AG04450 (cell line): ENCODE results near the gene CDH4. TPM values are rescaled to one million over a fixed set of nuclear protein-coding genes. Genes with fewer than 3 reads are reported as not detected.

Source experiments
- CTCF ChIA-PET: fragments of 300-600, 350-600 bp; formaldehyde crosslinking; extraction: SDS; loops from one replicate; lab custom pipeline; 2022; ENCODE audit warnings: antibody characterized with exemption, inconsistent platforms; lab: Charles Lee
- POLR2A ChIA-PET: fragments of 350-600 bp; formaldehyde crosslinking; extraction: SDS; loops from one replicate; lab custom pipeline; 2021; ENCODE audit warnings: antibody characterized with exemption, inconsistent platforms; lab: Yijun Ruan, JAX
- DNase-seq: peaks from one replicate; pipeline ENCODE4 v3.0.0-alpha.2; 2011; ENCODE audit warnings: low read depth, low spot score
- H3K27ac ChIP-seq: one replicate; pipeline ENCODE4 v1.5.1; 2012; ENCODE audit warnings: low read depth, low read length, control low read depth
- H3K27me3 ChIP-seq: one replicate; pipeline ENCODE4 v1.6.0; 2012; ENCODE audit warnings: low read length; ENCODE audit not compliant: control insufficient read depth, insufficient read depth
- H3K4me3 ChIP-seq: 2 replicates; pipeline ENCODE4 v1.5.1; 2011; ENCODE audit warnings: mild to moderate bottlenecking, low read depth, low read length, control low read depth
- H3K9me3 ChIP-seq: 2 replicates; pipeline ENCODE4 v1.5.1; 2012; ENCODE audit warnings: low read length; ENCODE audit not compliant: control insufficient read depth, insufficient read depth
- CTCF ChIP-seq: IDR thresholded peaks from 2 replicates; pipeline ENCODE4 v1.5.1; 2011; ENCODE audit warnings: low read depth, low read length, control low read depth, inconsistent platforms
- polyA plus RNA-seq: library from polyadenylated mRNA; depleted of rRNA; stranded (reverse); fragments of >200 nt; gene quantifications from 2 replicates; pipeline ENCODE4 v1.2.3, GENCODE V29; 2011

The CDH4 gene
- polyA plus RNA-seq, 1 experiment = 1.6 TPM

- Histone ChIP-seq H3K27me3 (peaks cover 10% of the 10 kb centered on the region), H3K4me3 (no peak overlapping the region), H3K27ac (no peak overlapping the region), H3K9me3 (no peaks in the 10 kb centered on the region)
- no peak for DNase-seq
- no peak for TF ChIP-seq CTCF
- ChIA-PET CTCF (interaction anchor here (0.9 to 7.6 kb wide), 3 partner anchors 27 to 1044 kb away, joined by 3 to 63 read pairs (median 3); no protein-coding TSS in a partner anchor), POLR2A (interaction anchor here (0.6 kb wide), 1 partner anchor 19 kb away, joined by 3 read pairs; no protein-coding TSS in a partner anchor)
Observed at GRCh38 chr20:61254881-61255626, 3.0 kb downstream of the CDH4 start.

GRCh38 chr20:61256365-61256764 is 4.3 kb downstream of the CDH4 start:
- H3K27ac ChIP-seq = no peak overlapping the region
- POLR2A ChIA-PET = no interaction called here
- no peak for TF ChIP-seq CTCF
- CTCF ChIA-PET = interaction anchor here (0.7 kb wide), 1 partner anchor 630 kb away, joined by 3 read pairs; no protein-coding TSS in a partner anchor
- no peak overlapping the region for H3K4me3 ChIP-seq
- peaks cover 2% of the 10 kb centered on the region for H3K27me3 ChIP-seq
- no peaks in the 10 kb centered on the region for H3K9me3 ChIP-seq
- DNase-seq = no peak

- Histone ChIP-seq H3K27me3 (no peaks in the 10 kb centered on the region), H3K4me3 (no peak overlapping the region), H3K27ac (no peak overlapping the region), H3K9me3 (no peaks in the 10 kb centered on the region)
- ChIA-PET CTCF (interaction anchor here (0.8 kb wide), 1 partner anchor 27 kb away, joined by 4 read pairs; no protein-coding TSS in a partner anchor), POLR2A (no interaction called here)
- no peak for DNase-seq
- TF ChIP-seq CTCF = no peak
Observed at GRCh38 chr20:61256824-61257223, 4.8 kb downstream of the CDH4 start.

GRCh38 chr20:61257611-61258010 is 5.5 kb downstream of the CDH4 start:
- CTCF ChIA-PET = interaction anchor here (0.8 kb wide), 1 partner anchor 28 kb away, joined by 4 read pairs; no protein-coding TSS in a partner anchor
- Histone ChIP-seq H3K9me3 (no peaks in the 10 kb centered on the region), H3K27ac (no peak overlapping the region), H3K27me3 (no peaks in the 10 kb centered on the region), H3K4me3 (no peak overlapping the region)
- POLR2A ChIA-PET = no interaction called here
- no peak for DNase-seq
- TF ChIP-seq CTCF = no peak

GRCh38 chr20:61259741-61260140 is 7.7 kb downstream of the CDH4 start:
- DNase-seq = no peak
- ChIA-PET CTCF (interaction anchor here (0.6 kb wide), 2 partner anchors 420 to 563 kb away, joined by 5 to 7 read pairs; no protein-coding TSS in a partner anchor), POLR2A (no interaction called here)
- no peak overlapping the region for H3K27ac ChIP-seq
- no peak for TF ChIP-seq CTCF
- no peak overlapping the region for H3K4me3 ChIP-seq
- no peaks in the 10 kb centered on the region for H3K27me3 ChIP-seq
- no peaks in the 10 kb centered on the region for H3K9me3 ChIP-seq
